HepG2 (cell line): ENCODE data around the gene JSRP1. TPM values are rescaled to one million over a fixed set of nuclear protein-coding genes. Genes with fewer than 3 reads are reported as not detected.

ENCODE experiments used
- ADNP ChIP-seq: sonication (generic); formaldehyde crosslinking; IDR thresholded peaks from 2 replicates; pipeline ENCODE4 v1.4.0; 2020; ENCODE audit warnings: missing genetic modification reagents
- ASH2L ChIP-seq: fragments of 300-600, 200-600 bp; sonication (generic); IDR thresholded peaks from 2 replicates; pipeline ENCODE4 v1.7.0; 2017; ENCODE audit warnings: low read depth, mild to moderate bottlenecking, moderate library complexity, mixed read lengths, low read length; ENCODE audit not compliant: insufficient read length
- CHD2 ChIP-seq: IDR thresholded peaks from 2 replicates; pipeline ENCODE4 v1.6.1; 2011; ENCODE audit warnings: low read depth, low read length, improper control_type of control experiment
- CHD4 ChIP-seq: fragments of 200-600 bp; sonication (generic); IDR thresholded peaks from 2 replicates; pipeline ENCODE4 v1.7.0; 2017; ENCODE audit warnings: mild to moderate bottlenecking, low read length, borderline replicate concordance
- DRAP1 ChIP-seq: IDR thresholded peaks from 2 replicates; pipeline ENCODE4 v1.6.1; 2016; ENCODE audit warnings: missing genetic modification reagents, missing compliant biosample characterization
- FOXA1 ChIP-seq, 2 experiments: fragments of 450-650 bp in 1 of 2; sonication (generic) in 1 of 2; formaldehyde crosslinking in 1 of 2; IDR thresholded peaks; 2 replicates each; pipeline versions ENCODE4 v1.4.0 to v1.6.1; 2016 to 2020; ENCODE audit warnings: missing genetic modification reagents in 1 of 2
- FOXJ3 ChIP-seq: sonication (generic); formaldehyde crosslinking; IDR thresholded peaks from 2 replicates; pipeline ENCODE4 v1.4.0; 2020; ENCODE audit warnings: missing genetic modification reagents, mild to moderate bottlenecking, borderline replicate concordance
- HINFP ChIP-seq: sonication (generic); formaldehyde crosslinking; IDR thresholded peaks from 2 replicates; pipeline ENCODE4 v1.4.0; 2020; ENCODE audit warnings: low read depth, mild to moderate bottlenecking, missing genetic modification reagents
- HNRNPLL ChIP-seq: fragments of 200-400 bp; formaldehyde crosslinking; IDR thresholded peaks from 2 replicates; pipeline ENCODE4 v1.6.1; 2017; ENCODE audit warnings: mild to moderate bottlenecking, low read depth, low read length; ENCODE audit not compliant: poor library complexity, severe bottlenecking
- LBX2 ChIP-seq: sonication (generic); formaldehyde crosslinking; IDR thresholded peaks from 2 replicates; pipeline ENCODE4 v1.5.0; 2020; ENCODE audit warnings: missing genetic modification reagents, mild to moderate bottlenecking, borderline replicate concordance
- MAX ChIP-seq: IDR thresholded peaks from 2 replicates; pipeline ENCODE4 v1.6.1; 2012; ENCODE audit warnings: inconsistent platforms
- MBNL3 ChIP-seq: fragments of 250-450 bp; sonication (Bioruptor Pico); conservative IDR thresholded peaks from 2 replicates; pipeline ENCODE4 v1.8.0; 2022; ENCODE audit warnings: mild to moderate bottlenecking, inconsistent platforms
- NR2C2 ChIP-seq: sonication (generic); formaldehyde crosslinking; IDR thresholded peaks from 2 replicates; pipeline ENCODE4 v1.4.0; 2020; ENCODE audit warnings: missing genetic modification reagents, mild to moderate bottlenecking, moderate library complexity, borderline replicate concordance
- NR2F2 ChIP-seq: IDR thresholded peaks from 2 replicates; pipeline ENCODE4 v1.6.1; 2012; ENCODE audit warnings: low read depth, inconsistent platforms, borderline replicate concordance
- PHF8 ChIP-seq: sonication (generic); formaldehyde crosslinking; IDR thresholded peaks from 2 replicates; pipeline ENCODE4 v1.5.0; 2020; ENCODE audit warnings: missing genetic modification reagents
- PRMT3 ChIP-seq: sonication (generic); formaldehyde crosslinking; IDR thresholded peaks from 2 replicates; pipeline ENCODE4 v1.8.1; 2022; ENCODE audit warnings: low read depth, mild to moderate bottlenecking, moderate library complexity, missing genetic modification reagents, borderline replicate concordance
- SOX13 ChIP-seq, 3 experiments: fragments of 450-650 bp in 1 of 3; sonication (generic) in 1 of 3; formaldehyde crosslinking in 1 of 3; IDR thresholded peaks in 2 of 3; conservative IDR thresholded peaks in 1 of 3; 2 replicates each; pipeline versions ENCODE4 v1.5.0 to v1.6.1; 2016 to 2020; ENCODE audit warnings: antibody characterized with exemption in 1 of 3, mild to moderate bottlenecking in 1 of 3, missing compliant biosample characterization in 1 of 3, missing genetic modification reagents in 1 of 3, moderate library complexity in 1 of 3
- TRIM24 ChIP-seq: sonication (generic); formaldehyde crosslinking; IDR thresholded peaks from 2 replicates; pipeline ENCODE4 v1.8.0; 2022; ENCODE audit warnings: mild to moderate bottlenecking, missing genetic modification reagents
- ZBTB38 ChIP-seq: sonication (generic); formaldehyde crosslinking; IDR thresholded peaks from 2 replicates; pipeline ENCODE4 v1.5.1; 2020; ENCODE audit warnings: mild to moderate bottlenecking, missing genetic modification reagents
- ZMYM2 ChIP-seq: sonication (generic); formaldehyde crosslinking; IDR thresholded peaks from 2 replicates; pipeline ENCODE4 v1.8.0; 2022; ENCODE audit warnings: mild to moderate bottlenecking, missing genetic modification reagents
- ZNF124 ChIP-seq: sonication (generic); formaldehyde crosslinking; IDR thresholded peaks from 2 replicates; pipeline ENCODE4 v1.4.0; 2020; ENCODE audit warnings: missing genetic modification reagents
- ZNF138 ChIP-seq: sonication (generic); formaldehyde crosslinking; IDR thresholded peaks from 2 replicates; pipeline ENCODE4 v1.5.0; 2020; ENCODE audit warnings: mild to moderate bottlenecking, low read depth, missing genetic modification reagents
- ZNF333 ChIP-seq: sonication (generic); formaldehyde crosslinking; IDR thresholded peaks from 2 replicates; pipeline ENCODE4 v1.4.0; 2020; ENCODE audit warnings: mild to moderate bottlenecking, missing genetic modification reagents, borderline replicate concordance
- ZNF547 ChIP-seq: sonication (generic); formaldehyde crosslinking; IDR thresholded peaks from 2 replicates; pipeline ENCODE4 v1.5.1; 2020; ENCODE audit warnings: mild to moderate bottlenecking, missing genetic modification reagents
- ZNF629 ChIP-seq: sonication (generic); formaldehyde crosslinking; conservative IDR thresholded peaks from 2 replicates; pipeline ENCODE4 v1.5.0; 2020; ENCODE audit warnings: missing genetic modification reagents
- ZNF879 ChIP-seq: sonication (generic); formaldehyde crosslinking; IDR thresholded peaks from 2 replicates; pipeline ENCODE4 v1.8.1; 2023; ENCODE audit warnings: missing genetic modification reagents
- ZSCAN31 ChIP-seq: sonication (generic); formaldehyde crosslinking; IDR thresholded peaks from 2 replicates; pipeline ENCODE4 v1.5.0; 2020; ENCODE audit warnings: low read depth, mild to moderate bottlenecking, missing genetic modification reagents
- polyA plus RNA-seq, 8 experiments: library from polyadenylated mRNA; depleted of rRNA in 3 of 8; stranded (reverse) in 7 of 8; unstranded in 1 of 8; fragments of >200 nt; fragmentation: Illumina TruSeq in 4 of 8; extraction: Trizol in 4 of 8; gene quantifications; 2 replicates each; pipeline versions ENCODE4 v1.2.1 to v1.2.3, GENCODE V29; 2011 to 2016; ENCODE audit warnings: low read depth in 4 of 8, missing spikeins in 1 of 8, mixed read lengths in 1 of 8; ENCODE audit not compliant: insufficient read depth in 1 of 8
- total RNA-seq, 5 experiments: library from RNA; depleted of rRNA; stranded (reverse); fragments of >200 nt; fragmentation: Illumina TruSeq; extraction: Trizol; gene quantifications; 2 replicates each; pipeline ENCODE4 v1.2.3, GENCODE V29; 2016; ENCODE audit warnings: low read depth in 1 of 5

JSRP1 gene
- total and polyA plus RNA-seq, 2 of the 13 experiments (the other 11 are each of a cell fraction or from before 2014, with no cell fraction given): 0.16 to 0.38 TPM

GRCh38 chr19:2237051-2237868 lies 19.0 kb downstream of the JSRP1 start (continued):
- TF ChIP-seq SOX13 (IDR thresholded peaks at IDR 0.05): no peak
- peak in 1 of 2 experiments; percentile 69; a peak in 2 of 4 replicates for TF ChIP-seq SOX13 (CRISPR knock-in tag; conservative IDR thresholded peaks at IDR 0.05 in 1 of 2, IDR thresholded peaks at IDR 0.05 in 1 of 2)
- peak; percentile 38; the same call in 1 of the 2 replicates for TF ChIP-seq ZBTB38 (CRISPR knock-in tag)
- no peak for TF ChIP-seq LBX2 (CRISPR knock-in tag)
- no peak for TF ChIP-seq FOXJ3
- TF ChIP-seq MBNL3 (CRISPR knock-in tag): no peak
- TF ChIP-seq ZNF629 (CRISPR knock-in tag): peak; percentile 43
- TF ChIP-seq ZMYM2 (CRISPR knock-in tag): peak; percentile 71
- no peak for TF ChIP-seq ZSCAN31
- no peak for TF ChIP-seq CHD2
- 0 out of 2 replicates have a peak, but pooled peaks have one; percentile 3 for TF ChIP-seq ZNF333 (CRISPR knock-in tag)
- TF ChIP-seq HNRNPLL: peak; percentile 6
- TF ChIP-seq NR2C2 (CRISPR knock-in tag): peak; percentile 96; the same call in 1 of the 2 replicates
- no peak for TF ChIP-seq HINFP
- 0 out of 2 replicates have a peak, but pooled peaks have one; percentile 68 for TF ChIP-seq ZNF879 (CRISPR knock-in tag)
- TF ChIP-seq PRMT3: 0 out of 2 replicates have a peak, but pooled peaks have one; percentile 1
- 0 out of 2 replicates have a peak, but pooled peaks have one; percentile 32 for TF ChIP-seq TRIM24 (CRISPR knock-in tag)
- no peak for TF ChIP-seq DRAP1 (CRISPR knock-in tag)
- no peak for TF ChIP-seq FOXA1 (IDR thresholded peaks at IDR 0.05)
- no peak for TF ChIP-seq FOXA1 (CRISPR knock-in tag; IDR thresholded peaks at IDR 0.05)
- peak; percentile 87; the same call in 1 of the 2 replicates for TF ChIP-seq CHD4
- 0 out of 2 replicates have a peak, but pooled peaks have one; percentile 55 for TF ChIP-seq NR2F2
- TF ChIP-seq ADNP (CRISPR knock-in tag): peak; percentile 86
- TF ChIP-seq PHF8 (CRISPR knock-in tag): peak; percentile 62; the same call in 1 of the 2 replicates
- TF ChIP-seq ZNF138 (CRISPR knock-in tag): no peak
- TF ChIP-seq MAX: no peak
- 0 out of 2 replicates have a peak, but pooled peaks have one; percentile 11 for TF ChIP-seq ZNF124
- no peak for TF ChIP-seq ZNF547 (CRISPR knock-in tag)
- TF ChIP-seq ASH2L: peak; percentile 7
